ENCODE results near the gene STRN4.

The STRN4 gene

DNA sequence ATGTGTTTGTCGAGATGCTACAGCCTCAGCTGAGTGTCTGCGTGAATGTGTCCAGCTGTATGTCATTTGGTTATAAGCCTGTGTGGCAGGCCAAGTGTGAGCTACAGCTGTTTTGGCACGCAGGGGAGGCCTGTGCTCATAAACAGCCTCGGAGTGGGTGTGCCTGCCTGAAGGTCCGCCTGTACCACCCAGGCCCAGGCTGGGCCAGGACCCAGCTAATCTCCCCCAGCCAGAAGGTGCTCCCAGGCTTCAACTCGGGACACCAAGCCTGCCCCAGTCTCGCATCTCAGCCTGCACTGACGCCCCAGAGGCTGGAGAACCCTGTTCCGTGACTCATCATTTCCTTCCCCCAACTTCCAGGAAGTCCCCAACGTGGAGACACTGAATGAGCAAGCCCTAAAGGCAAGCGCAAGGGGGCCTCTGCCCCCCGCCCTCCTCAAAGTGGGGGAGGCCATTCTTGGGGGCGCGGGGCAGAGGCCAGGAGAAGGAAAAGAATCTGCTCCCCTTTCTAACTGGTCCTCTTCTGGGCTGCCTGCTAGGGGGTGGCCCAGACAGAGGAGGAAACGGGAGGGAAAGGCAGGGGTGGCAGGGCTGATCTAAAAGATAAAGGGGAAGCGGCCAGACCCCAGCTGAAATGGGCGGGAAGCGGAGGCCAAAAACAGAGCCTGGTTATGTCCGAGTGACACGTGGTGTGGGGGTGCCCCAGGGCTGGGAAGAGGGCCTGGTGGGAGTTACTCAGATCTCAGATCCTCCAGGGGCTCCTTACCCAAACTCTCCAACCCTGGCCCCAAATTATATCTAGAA, 40.2 kb upstream of the STRN4 start:
- H3K36me3 ChIP-seq (replicated peaks; ENCODE audit: insufficient read depth, low read length) = peaks cover 20% of the 10 kb centered on the region; the same call in 1 of the 2 replicates
- H3K9me2 ChIP-seq (replicated peaks; ENCODE audit: insufficient read depth, low read length) = no peaks in the 10 kb centered on the region
- no peak overlapping the region for H2AFZ ChIP-seq (ENCODE audit: low read length)
- H3K4me1 ChIP-seq (ENCODE audit: low read length) = peaks cover 11% of the 10 kb centered on the region; the same call in 1 of the 2 replicates
- H4K20me1 ChIP-seq (ENCODE audit: insufficient read depth, low read length) = peaks cover 17% of the 10 kb centered on the region
- peak overlapping the region; percentile 89 for H3K27ac ChIP-seq (ENCODE audit: low read length)
- DNase-seq = peak; percentile 81
- H3F3A ChIP-seq (ENCODE audit: insufficient read depth, low read length) = peaks cover 36% of the 10 kb centered on the region
- H3K9ac ChIP-seq (ENCODE audit: low read length) = peak overlapping the region; percentile 97
- peaks cover 70% of the 10 kb centered on the region for H3K79me2 ChIP-seq (ENCODE audit: low read length)
- no peaks in the 10 kb centered on the region for H3K9me3 ChIP-seq (replicated peaks; ENCODE audit: insufficient read depth, low read length)
- peak overlapping the region; percentile 95 for H3K4me3 ChIP-seq (ENCODE audit: low read length)
- H3K4me2 ChIP-seq (ENCODE audit: low read depth, low read length) = peak overlapping the region; percentile 87
- no peak for TF ChIP-seq EZH2 (optimal IDR thresholded peaks at IDR 0.05; ENCODE audit: low read depth, low read length)
- TF ChIP-seq, protein P1, sequence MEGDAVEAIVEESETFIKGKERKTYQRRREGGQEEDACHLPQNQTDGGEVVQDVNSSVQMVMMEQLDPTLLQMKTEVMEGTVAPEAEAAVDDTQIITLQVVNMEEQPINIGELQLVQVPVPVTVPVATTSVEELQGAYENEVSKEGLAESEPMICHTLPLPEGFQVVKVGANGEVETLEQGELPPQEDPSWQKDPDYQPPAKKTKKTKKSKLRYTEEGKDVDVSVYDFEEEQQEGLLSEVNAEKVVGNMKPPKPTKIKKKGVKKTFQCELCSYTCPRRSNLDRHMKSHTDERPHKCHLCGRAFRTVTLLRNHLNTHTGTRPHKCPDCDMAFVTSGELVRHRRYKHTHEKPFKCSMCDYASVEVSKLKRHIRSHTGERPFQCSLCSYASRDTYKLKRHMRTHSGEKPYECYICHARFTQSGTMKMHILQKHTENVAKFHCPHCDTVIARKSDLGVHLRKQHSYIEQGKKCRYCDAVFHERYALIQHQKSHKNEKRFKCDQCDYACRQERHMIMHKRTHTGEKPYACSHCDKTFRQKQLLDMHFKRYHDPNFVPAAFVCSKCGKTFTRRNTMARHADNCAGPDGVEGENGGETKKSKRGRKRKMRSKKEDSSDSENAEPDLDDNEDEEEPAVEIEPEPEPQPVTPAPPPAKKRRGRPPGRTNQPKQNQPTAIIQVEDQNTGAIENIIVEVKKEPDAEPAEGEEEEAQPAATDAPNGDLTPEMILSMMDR (IDR thresholded peaks at IDR 0.05; ENCODE audit: low read length) = 0 out of 2 replicates have a peak, but pooled peaks have one; percentile 6
- no peaks in the 10 kb centered on the region for H3K27me3 ChIP-seq (replicated peaks; ENCODE audit: insufficient read depth, low read length)

- Histone ChIP-seq H3K4me3 (ENCODE audit: low read length) (peak overlapping the region; percentile 95), H3K4me2 (ENCODE audit: low read depth, low read length) (peak overlapping the region; percentile 87), H4K20me1 (ENCODE audit: insufficient read depth, low read length) (peaks cover 17% of the 10 kb centered on the region), H3F3A (ENCODE audit: insufficient read depth, low read length) (peaks cover 36% of the 10 kb centered on the region), H3K27ac (ENCODE audit: low read length) (peak overlapping the region; percentile 89), H3K27me3 (replicated peaks; ENCODE audit: insufficient read depth, low read length) (no peaks in the 10 kb centered on the region), H3K36me3 (replicated peaks; ENCODE audit: insufficient read depth, low read length) (peaks cover 20% of the 10 kb centered on the region; the same call in 1 of the 2 replicates), H3K9me3 (replicated peaks; ENCODE audit: insufficient read depth, low read length) (no peaks in the 10 kb centered on the region), H3K9ac (ENCODE audit: low read length) (peak overlapping the region; percentile 97), H3K79me2 (ENCODE audit: low read length) (peaks cover 74% of the 10 kb centered on the region), H3K4me1 (ENCODE audit: low read length) (peaks cover 11% of the 10 kb centered on the region; the same call in 1 of the 2 replicates), H2AFZ (ENCODE audit: low read length) (no peak overlapping the region), H3K9me2 (replicated peaks; ENCODE audit: insufficient read depth, low read length) (no peaks in the 10 kb centered on the region)
- no peak for DNase-seq
- no peak for TF ChIP-seq EZH2 (optimal IDR thresholded peaks at IDR 0.05; ENCODE audit: low read depth, low read length)
- TF ChIP-seq, protein P1 (IDR thresholded peaks at IDR 0.05; ENCODE audit: low read length) = no peak
- no peak for TF ChIP-seq EZH2phosphoT487 (IDR thresholded peaks at IDR 0.05; ENCODE audit: low read length)
Measured at GRCh38 chr19:46785980-46786235, 39.7 kb upstream of the STRN4 start.

- peaks cover 11% of the 10 kb centered on the region; the same call in 1 of the 2 replicates for H3K4me1 ChIP-seq (ENCODE audit: low read length)
- H3K79me2 ChIP-seq (ENCODE audit: low read length) = peaks cover 75% of the 10 kb centered on the region
Measured at GRCh38 chr19:46785054-46785979, 39.1 kb upstream of the STRN4 start.

More at GRCh38 chr19:46785054-46785979, 39.1 kb upstream of the STRN4 start:
- peak overlapping the region; percentile 89; the same call in 1 of the 2 replicates for H3K27ac ChIP-seq (ENCODE audit: low read length)
- peaks cover 17% of the 10 kb centered on the region for H4K20me1 ChIP-seq (ENCODE audit: insufficient read depth, low read length)
- H3K36me3 ChIP-seq (replicated peaks; ENCODE audit: insufficient read depth, low read length) = peaks cover 20% of the 10 kb centered on the region; the same call in 1 of the 2 replicates
- peak overlapping the region; percentile 87 for H3K4me2 ChIP-seq (ENCODE audit: low read depth, low read length)
- peak overlapping the region; percentile 97 for H3K9ac ChIP-seq (ENCODE audit: low read length)
- no peaks in the 10 kb centered on the region for H3K27me3 ChIP-seq (replicated peaks; ENCODE audit: insufficient read depth, low read length)
- H2AFZ ChIP-seq (ENCODE audit: low read length) = no peak overlapping the region
- no peak for DNase-seq
- no peaks in the 10 kb centered on the region for H3K9me3 ChIP-seq (replicated peaks; ENCODE audit: insufficient read depth, low read length)
- peaks cover 38% of the 10 kb centered on the region for H3F3A ChIP-seq (ENCODE audit: insufficient read depth, low read length)
- H3K9me2 ChIP-seq (replicated peaks; ENCODE audit: insufficient read depth, low read length) = no peaks in the 10 kb centered on the region
- TF ChIP-seq EZH2phosphoT487 (IDR thresholded peaks at IDR 0.05; ENCODE audit: low read length) (no peak), EZH2 (optimal IDR thresholded peaks at IDR 0.05; ENCODE audit: low read depth, low read length) (no peak)
- TF ChIP-seq, protein P1 (IDR thresholded peaks at IDR 0.05; ENCODE audit: low read length) = no peak
- H3K4me3 ChIP-seq (ENCODE audit: low read length) = peak overlapping the region; percentile 95

All from MM.1S (cell line).